GM12878 (cell line): ENCODE data around the gene TENT5A. TPM values are rescaled to one million over a fixed set of nuclear protein-coding genes. Genes with fewer than 3 reads are reported as not detected.
A peak's percentile ranks its signal among the peaks of the same experiment; 100 is the strongest.

ENCODE experiments used
- ATAC-seq: fragments of 200-7000 bp; cut with Tn5 transposase; 3 replicates; pipeline ENCODE4 v1.9.1; 2020; ENCODE audit warnings: mild to moderate bottlenecking, moderate library complexity
- BruUV-seq: library from RNA; stranded (reverse); fragments of 400-500 nt; replicated peaks from 2 replicates; lab custom pipeline; 2021; lab: Mats Ljungman, UMichigan
- CTCF ChIA-PET: fragments of 300-600 bp; sonication (Branson Sonifier 250); formaldehyde crosslinking; extraction: SDS; loops from one replicate; lab custom pipeline; 2021; ENCODE audit warnings: inconsistent platforms; lab: Yijun Ruan, JAX
- POLR2A ChIA-PET: fragments of 350-600 bp; formaldehyde crosslinking; extraction: SDS; loops from one replicate; lab custom pipeline; 2021; ENCODE audit warnings: inconsistent platforms; lab: Charles Lee
- RAD21 ChIA-PET: fragments of 300-600 bp; sonication (Branson Sonifier 250); formaldehyde crosslinking; loops from one replicate; lab custom pipeline; 2023; ENCODE audit warnings: antibody characterized with exemption; ENCODE audit not compliant: unreplicated experiment; lab: Charles Lee
- SMC1A ChIA-PET: fragments of 300-600 bp; sonication (Branson Sonifier 250); formaldehyde crosslinking; loops from one replicate; lab custom pipeline; 2023; ENCODE audit not compliant: unreplicated experiment, uncharacterized antibody; lab: Charles Lee
- DNase-seq: peaks from one replicate; pipeline ENCODE4 v3.0.0-alpha.2; 2011; ENCODE audit warnings: low read depth, low spot score
- FAIRE-seq: peaks from 3 replicates; lab custom pipeline; 2011; peaks lifted over from hg19 to GRCh38; lab: Jason Lieb, UNC
- H2AFZ ChIP-seq: 2 replicates; pipeline ENCODE4 v1.6.0; 2011; ENCODE audit warnings: low read depth, low read length, control low read depth; ENCODE audit not compliant: control insufficient read depth
- H3K27ac ChIP-seq: 2 replicates; pipeline ENCODE4 v1.5.1; 2011; ENCODE audit warnings: control low read depth; ENCODE audit not compliant: control insufficient read depth, insufficient read depth
- H3K27me3 ChIP-seq, 2 experiments: replicated peaks in 1 of 2; 2 replicates each; pipeline versions ENCODE4 v1.6.0 to v1.6.1; 2011; ENCODE audit warnings: low read length in 1 of 2; ENCODE audit not compliant: control insufficient read depth in 2 of 2, insufficient read depth in 2 of 2
- H3K36me3 ChIP-seq, 2 experiments: 2 replicates each; pipeline ENCODE4 v1.5.1; 2011; ENCODE audit warnings: low read length in 1 of 2; ENCODE audit not compliant: control insufficient read depth in 2 of 2, insufficient read depth in 2 of 2
- H3K4me1 ChIP-seq: 2 replicates; pipeline ENCODE4 v1.6.1; 2011; ENCODE audit warnings: mild to moderate bottlenecking, low read length, moderate library complexity, mixed read lengths; ENCODE audit not compliant: control insufficient read depth, insufficient read depth
- H3K4me2 ChIP-seq: 2 replicates; pipeline ENCODE4 v1.6.0; 2011; ENCODE audit warnings: control low read depth; ENCODE audit not compliant: control insufficient read depth, insufficient read depth
- H3K4me3 ChIP-seq: fragments of 200-600 bp; sonication (generic); 2 replicates; pipeline ENCODE4 v1.5.1; 2016
- H3K79me2 ChIP-seq: 2 replicates; pipeline ENCODE4 v1.6.0; 2011; ENCODE audit warnings: low read length; ENCODE audit not compliant: control insufficient read depth, insufficient read depth
- H3K9ac ChIP-seq: 2 replicates; pipeline ENCODE4 v1.8.0; 2011; ENCODE audit warnings: low read length, control low read depth, mixed read lengths; ENCODE audit not compliant: control insufficient read depth, insufficient read depth
- H3K9me3 ChIP-seq: replicated peaks from 3 replicates; pipeline ENCODE4 v1.5.1; 2011; ENCODE audit warnings: mild to moderate bottlenecking, low read length; ENCODE audit not compliant: control insufficient read depth, insufficient read depth
- H4K20me1 ChIP-seq: 2 replicates; pipeline ENCODE4 v1.6.0; 2011; ENCODE audit not compliant: control insufficient read depth, insufficient read depth
- BACH1 ChIP-seq: fragments of 450-650 bp; IDR thresholded peaks from 2 replicates; pipeline ENCODE4 v1.6.1; 2017; ENCODE audit warnings: mild to moderate bottlenecking, borderline replicate concordance
- BMI1 ChIP-seq: fragments of 450-650 bp; IDR thresholded peaks from 2 replicates; pipeline ENCODE4 v1.6.1; 2016; ENCODE audit warnings: mild to moderate bottlenecking, moderate library complexity, borderline replicate concordance
- CHD2 ChIP-seq: IDR thresholded peaks from 2 replicates; pipeline ENCODE4 v1.6.1; 2011; ENCODE audit warnings: low read depth, low read length, improper control_type of control experiment, borderline replicate concordance
- DPF2 ChIP-seq: fragments of 450-650 bp; IDR thresholded peaks from 2 replicates; pipeline ENCODE4 v1.6.1; 2017; ENCODE audit warnings: mild to moderate bottlenecking
- EP300 ChIP-seq, 2 experiments: fragments of 150-350 bp in 1 of 2; IDR thresholded peaks; 2 replicates each; pipeline ENCODE4 v1.6.1; 2011 to 2012; ENCODE audit warnings: low read depth in 2 of 2, low read length in 2 of 2, borderline replicate concordance in 1 of 2, improper control_type of control experiment in 1 of 2, inconsistent platforms in 1 of 2; ENCODE audit not compliant: control insufficient read depth in 1 of 2
- LARP7 ChIP-seq: fragments of 450-650 bp; IDR thresholded peaks from 2 replicates; pipeline ENCODE4 v1.6.1; 2017; ENCODE audit warnings: mild to moderate bottlenecking
- NFXL1 ChIP-seq: fragments of 450-650 bp; IDR thresholded peaks from 2 replicates; pipeline ENCODE4 v1.6.1; 2017; ENCODE audit warnings: antibody characterized with exemption, mild to moderate bottlenecking, borderline replicate concordance
- NR2F1 ChIP-seq: fragments of 450-650 bp; conservative IDR thresholded peaks from 2 replicates; pipeline ENCODE4 v1.6.1; 2017; ENCODE audit warnings: mild to moderate bottlenecking
- POLR2AphosphoS2 ChIP-seq: IDR thresholded peaks from 2 replicates; pipeline ENCODE4 v1.6.1; 2011; ENCODE audit warnings: low read depth, mild to moderate bottlenecking, low read length, improper control_type of control experiment, moderate library complexity
- RELA ChIP-seq: fragments of 450-650 bp; IDR thresholded peaks from 2 replicates; pipeline ENCODE4 v1.8.0; 2014; ENCODE audit warnings: borderline replicate concordance; ENCODE audit not compliant: partially characterized antibody
- SIX5 ChIP-seq: IDR thresholded peaks from 2 replicates; pipeline ENCODE4 v1.6.1; 2011; ENCODE audit warnings: mild to moderate bottlenecking, low read depth, low read length, moderate library complexity; ENCODE audit not compliant: severe bottlenecking
- SMAD1 ChIP-seq: fragments of 450-650 bp; IDR thresholded peaks from 2 replicates; pipeline ENCODE4 v1.6.1; 2018; ENCODE audit warnings: mild to moderate bottlenecking, low read depth; ENCODE audit not compliant: partially characterized antibody
- SMARCA5 ChIP-seq: fragments of 450-650 bp; IDR thresholded peaks from 2 replicates; pipeline ENCODE4 v1.6.1; 2017; ENCODE audit warnings: mild to moderate bottlenecking
- SP1 ChIP-seq: IDR thresholded peaks from one replicate; pipeline ENCODE4 v1.6.1; 2011; ENCODE audit warnings: low read depth, low read length
- SREBF1 ChIP-seq: IDR thresholded peaks from 2 replicates; pipeline ENCODE4 v1.6.1; 2012; ENCODE audit warnings: mild to moderate bottlenecking, low read length
- ZNF24 ChIP-seq: fragments of 450-650 bp; IDR thresholded peaks from 2 replicates; pipeline ENCODE4 v1.6.1; 2017; ENCODE audit warnings: antibody characterized with exemption, mild to moderate bottlenecking
- WGBS: methylation state at CpG from one replicate; pipeline ENCODE4 v1.1.6; 2016; ENCODE audit warnings: low lambda C conversion rate; ENCODE audit not compliant: insufficient replicate concordance, insufficient coverage; ENCODE audit errors: missing lambda C conversion rate; 5-methylcytosine and 5-hydroxymethylcytosine counted together
- in situ Hi-C: fragments of 300-500 bp; cut with MboI; formaldehyde crosslinking; loops from 9 replicates; pipeline ENCODE4 v1.14.3; 2018; ENCODE audit warnings: mixed read lengths
- intact Hi-C: fragments of 100-400 bp; cut with micrococcal nuclease; formaldehyde crosslinking; loops from one replicate; pipeline ENCODE4 v1.14.2; 2022; ENCODE audit not compliant: unreplicated experiment
- polyA plus RNA-seq, 11 experiments: library from polyadenylated mRNA; depleted of rRNA in 4 of 11; unstranded in 6 of 11; stranded (reverse) in 5 of 11; fragments of >200 nt; fragmentation: Nextera tagmentation in 4 of 11; fragmentation: Illumina TruSeq in 1 of 11; extraction: Ambion mirVana in 4 of 11; extraction: Trizol in 1 of 11; gene quantifications; 1 replicate in 1 of 11; 2 replicates in 10 of 11; pipeline versions ENCODE4 v1.2.1 to v1.2.3, GENCODE V29; 2011 to 2016; ENCODE audit warnings: inconsistent platforms in 2 of 11, missing spikeins in 2 of 11, low read depth in 1 of 11
- total RNA-seq, 4 experiments: library from RNA; depleted of rRNA in 3 of 4; stranded (reverse); fragments of >200 nt in 3 of 4; fragmentation: Illumina TruSeq in 1 of 4; extraction: Trizol in 1 of 4; gene quantifications; 2 replicates each; pipeline versions ENCODE4 v1.2.1 to v1.2.3, GENCODE V29; 2013 to 2021
- TF ChIP-seq, protein P1 (sequence below): fragments of 450-650 bp; IDR thresholded peaks from 2 replicates; pipeline ENCODE4 v1.6.1; 2017; ENCODE audit warnings: low read depth, mild to moderate bottlenecking, moderate library complexity
- TF ChIP-seq, protein P2 (sequence below): fragments of 450-650 bp; IDR thresholded peaks from 2 replicates; pipeline ENCODE4 v1.6.1; 2016; ENCODE audit warnings: mild to moderate bottlenecking
- TF ChIP-seq, protein P3 (sequence below): IDR thresholded peaks from 2 replicates; pipeline ENCODE4 v1.6.1; 2012; ENCODE audit warnings: low read depth, low read length, improper control_type of control experiment
- TF ChIP-seq, protein P4 (sequence below): IDR thresholded peaks from 2 replicates; pipeline ENCODE4 v1.6.1; 2011; ENCODE audit warnings: borderline replicate concordance, low read depth, mild to moderate bottlenecking, moderate library complexity, low read length; ENCODE audit not compliant: insufficient read depth, poor library complexity, severe bottlenecking

The TENT5A gene
- total and polyA plus RNA-seq, 10 of the 15 experiments (the other 5 are each of a cell fraction or from before 2014, with no cell fraction given), result 0.25 to 9.6 (median 0.48) TPM

DNA sequence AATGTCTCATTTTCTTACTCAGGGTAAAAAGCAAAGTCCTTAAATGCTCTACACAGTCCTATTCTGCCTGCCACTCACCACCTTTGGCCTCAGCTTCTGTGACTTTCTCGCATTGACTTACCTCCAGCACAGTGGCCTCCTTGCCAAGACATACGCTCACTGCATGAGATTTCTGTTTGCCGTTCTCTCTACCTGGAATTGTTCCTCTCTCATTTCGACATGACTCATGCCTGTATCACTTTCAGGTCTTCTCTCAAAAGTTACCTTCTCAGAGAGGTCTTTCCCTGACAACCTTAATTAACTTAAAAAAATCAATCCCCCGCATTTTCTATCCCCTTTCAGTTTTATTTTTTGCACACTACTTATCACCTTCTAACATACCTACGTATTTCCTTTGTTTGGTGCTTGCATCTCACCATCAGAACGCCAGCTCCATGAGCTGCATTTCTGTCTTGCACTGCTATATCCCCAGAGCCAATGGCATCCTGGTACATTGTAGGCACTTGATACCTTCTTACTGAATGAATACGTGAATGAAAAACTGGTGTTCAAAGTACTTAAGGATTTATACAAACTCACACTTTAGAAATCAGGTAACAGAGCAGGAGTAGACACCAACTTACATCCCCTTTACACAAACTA lies 24.5 kb downstream of the TENT5A start:
- BruUV-seq, result no TSS peak
- DNase-seq (peak; percentile 20), FAIRE-seq (no peak), ATAC-seq (peak; percentile 84)
- no peak overlapping the region for H2AFZ ChIP-seq
- 24% methylated on average over 8 of the region's 8 CpGs for WGBS
- peak overlapping the region; percentile 22; the same call in 1 of the 2 replicates for H3K4me2 ChIP-seq
- no peaks in the 10 kb centered on the region for H3K27me3 ChIP-seq
- ChIA-PET POLR2A (interaction anchor here (0.6 to 1.7 kb wide), 4 partner anchors 9 to 188 kb away, joined by 3 to 6 read pairs (median 3); no protein-coding TSS in a partner anchor), CTCF (interaction anchor here (0.6 to 1.3 kb wide), 6 partner anchors 9 to 789 kb away, joined by 3 to 4 read pairs (median 3); partner anchors contain the start of gene TENT5A), RAD21 (interaction anchor here (0.8 to 3.0 kb wide), 8 partner anchors 12 to 313 kb away, joined by 3 to 11 read pairs (median 4); partner anchors contain the start of gene TENT5A), SMC1A (interaction anchor here (0.5 to 2.6 kb wide), 13 partner anchors 8 to 404 kb away, joined by 3 to 10 read pairs (median 3); partner anchors contain the start of gene TENT5A)
- intact Hi-C loops, result no loop called here
- no peak overlapping the region for H3K4me3 ChIP-seq
- H3K9ac ChIP-seq, result no peak overlapping the region
- H3K4me1 ChIP-seq, result no peaks in the 10 kb centered on the region
- no peaks in the 10 kb centered on the region for H4K20me1 ChIP-seq
- no peaks in the 10 kb centered on the region for H3K36me3 ChIP-seq
- no peaks in the 10 kb centered on the region for H3K9me3 ChIP-seq
- no peak overlapping the region for H3K27ac ChIP-seq
- no peaks in the 10 kb centered on the region for H3K79me2 ChIP-seq
- in situ Hi-C loops, result no loop called here
- no peak for TF ChIP-seq CHD2
- no peak for TF ChIP-seq RELA
- TF ChIP-seq BACH1, result no peak
- TF ChIP-seq SMAD1, result no peak
- no peak for TF ChIP-seq SIX5
- TF ChIP-seq EP300 (IDR thresholded peaks at IDR 0.05; ENCODE audit: borderline replicate concordance in 1 of 2, control insufficient read depth in 1 of 2, low read depth in 2 of 2, low read length in 2 of 2), result no peak
- TF ChIP-seq POLR2AphosphoS2, result no peak
- TF ChIP-seq LARP7, result no peak
- TF ChIP-seq, protein P1, sequence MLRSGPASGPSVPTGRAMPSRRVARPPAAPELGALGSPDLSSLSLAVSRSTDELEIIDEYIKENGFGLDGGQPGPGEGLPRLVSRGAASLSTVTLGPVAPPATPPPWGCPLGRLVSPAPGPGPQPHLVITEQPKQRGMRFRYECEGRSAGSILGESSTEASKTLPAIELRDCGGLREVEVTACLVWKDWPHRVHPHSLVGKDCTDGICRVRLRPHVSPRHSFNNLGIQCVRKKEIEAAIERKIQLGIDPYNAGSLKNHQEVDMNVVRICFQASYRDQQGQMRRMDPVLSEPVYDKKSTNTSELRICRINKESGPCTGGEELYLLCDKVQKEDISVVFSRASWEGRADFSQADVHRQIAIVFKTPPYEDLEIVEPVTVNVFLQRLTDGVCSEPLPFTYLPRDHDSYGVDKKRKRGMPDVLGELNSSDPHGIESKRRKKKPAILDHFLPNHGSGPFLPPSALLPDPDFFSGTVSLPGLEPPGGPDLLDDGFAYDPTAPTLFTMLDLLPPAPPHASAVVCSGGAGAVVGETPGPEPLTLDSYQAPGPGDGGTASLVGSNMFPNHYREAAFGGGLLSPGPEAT, result peak; percentile 64; the same call in 1 of the 2 replicates
- TF ChIP-seq, protein P2, sequence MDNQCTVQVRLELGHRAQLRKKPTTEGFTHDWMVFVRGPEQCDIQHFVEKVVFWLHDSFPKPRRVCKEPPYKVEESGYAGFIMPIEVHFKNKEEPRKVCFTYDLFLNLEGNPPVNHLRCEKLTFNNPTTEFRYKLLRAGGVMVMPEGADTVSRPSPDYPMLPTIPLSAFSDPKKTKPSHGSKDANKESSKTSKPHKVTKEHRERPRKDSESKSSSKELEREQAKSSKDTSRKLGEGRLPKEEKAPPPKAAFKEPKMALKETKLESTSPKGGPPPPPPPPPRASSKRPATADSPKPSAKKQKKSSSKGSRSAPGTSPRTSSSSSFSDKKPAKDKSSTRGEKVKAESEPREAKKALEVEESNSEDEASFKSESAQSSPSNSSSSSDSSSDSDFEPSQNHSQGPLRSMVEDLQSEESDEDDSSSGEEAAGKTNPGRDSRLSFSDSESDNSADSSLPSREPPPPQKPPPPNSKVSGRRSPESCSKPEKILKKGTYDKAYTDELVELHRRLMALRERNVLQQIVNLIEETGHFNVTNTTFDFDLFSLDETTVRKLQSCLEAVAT, result 0 out of 2 replicates have a peak, but pooled peaks have one; percentile 25
- no peak for TF ChIP-seq NFXL1
- peak; percentile 49; the same call in 1 of the 2 replicates for TF ChIP-seq BMI1
- TF ChIP-seq, protein P3, sequence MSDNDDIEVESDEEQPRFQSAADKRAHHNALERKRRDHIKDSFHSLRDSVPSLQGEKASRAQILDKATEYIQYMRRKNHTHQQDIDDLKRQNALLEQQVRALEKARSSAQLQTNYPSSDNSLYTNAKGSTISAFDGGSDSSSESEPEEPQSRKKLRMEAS, result no peak
- TF ChIP-seq, protein P4, sequence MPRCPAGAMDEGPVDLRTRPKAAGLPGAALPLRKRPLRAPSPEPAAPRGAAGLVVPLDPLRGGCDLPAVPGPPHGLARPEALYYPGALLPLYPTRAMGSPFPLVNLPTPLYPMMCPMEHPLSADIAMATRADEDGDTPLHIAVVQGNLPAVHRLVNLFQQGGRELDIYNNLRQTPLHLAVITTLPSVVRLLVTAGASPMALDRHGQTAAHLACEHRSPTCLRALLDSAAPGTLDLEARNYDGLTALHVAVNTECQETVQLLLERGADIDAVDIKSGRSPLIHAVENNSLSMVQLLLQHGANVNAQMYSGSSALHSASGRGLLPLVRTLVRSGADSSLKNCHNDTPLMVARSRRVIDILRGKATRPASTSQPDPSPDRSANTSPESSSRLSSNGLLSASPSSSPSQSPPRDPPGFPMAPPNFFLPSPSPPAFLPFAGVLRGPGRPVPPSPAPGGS, result no peak
- TF ChIP-seq NR2F1, result 0 out of 2 replicates have a peak, but pooled peaks have one; percentile 25
- no peak for TF ChIP-seq SMARCA5
- no peak for TF ChIP-seq SP1
- peak; percentile 60; the same call in 1 of the 2 replicates for TF ChIP-seq DPF2
- no peak for TF ChIP-seq SREBF1
- TF ChIP-seq ZNF24, result no peak
